SK-N-SH (cell line): ENCODE data around the gene HECTD3. TPM values are rescaled to one million over a fixed set of nuclear protein-coding genes. Genes with fewer than 3 reads are reported as not detected.
A peak's percentile ranks its signal among the peaks of the same experiment; 100 is the strongest.

Experiments
- CTCF ChIA-PET: fragments of 300-600, 350-600 bp; formaldehyde crosslinking; extraction: SDS; loops from one replicate; lab custom pipeline; 2021; lab: Yijun Ruan, JAX
- POLR2A ChIA-PET: fragments of 350-600 bp; sonication (Branson Sonifier 250); formaldehyde crosslinking; extraction: SDS; loops from one replicate; lab custom pipeline; 2020; ENCODE audit warnings: antibody characterized with exemption, inconsistent platforms; lab: Yijun Ruan, JAX
- DNase-seq: peaks from one replicate; pipeline ENCODE4 v3.0.0; 2012
- H2AFZ ChIP-seq: fragments of 200-600 bp; sonication (generic); 2 replicates; pipeline ENCODE4 v1.8.1; 2016; ENCODE audit warnings: antibody characterized with exemption, mild to moderate bottlenecking, low read depth
- H3F3A ChIP-seq: fragments of 200-600 bp; sonication (generic); replicated peaks from 2 replicates; pipeline ENCODE3; 2016; ENCODE audit warnings: antibody characterized with exemption, mild to moderate bottlenecking; ENCODE audit not compliant: insufficient read depth
- H3K27ac ChIP-seq, 2 experiments: fragments of 200-500 bp in 1 of 2; fragments of 200-600 bp in 1 of 2; sonication (Bioruptor generic) in 1 of 2; sonication (generic), shearing (Covaris generic) in 1 of 2; 2 replicates each; pipeline versions ENCODE4 v1.5.1 to v1.6.1; 2014 to 2016; ENCODE audit warnings: low read depth in 2 of 2, inconsistent platforms in 1 of 2, low read length in 1 of 2, mild to moderate bottlenecking in 1 of 2, mixed read lengths in 1 of 2
- H3K27me3 ChIP-seq: fragments of 200-600 bp; sonication (generic), shearing (Covaris generic); 2 replicates; pipeline ENCODE4 v1.6.1; 2016; ENCODE audit warnings: mixed run types; ENCODE audit not compliant: insufficient read depth
- H3K36me3 ChIP-seq, 2 experiments: fragments of 200-500 bp in 1 of 2; fragments of 200-600 bp in 1 of 2; sonication (Bioruptor generic) in 1 of 2; sonication (generic) in 1 of 2; replicated peaks in 1 of 2; 2 replicates each; pipeline versions ENCODE3 to v1.5.1; 2014 to 2016; ENCODE audit warnings: low read length in 1 of 2, mild to moderate bottlenecking in 1 of 2; ENCODE audit not compliant: insufficient read depth in 2 of 2, control insufficient read depth in 1 of 2
- H3K4me1 ChIP-seq, 2 experiments: fragments of 200-500 bp in 1 of 2; fragments of 200-600 bp in 1 of 2; sonication (Bioruptor generic) in 1 of 2; sonication (generic), shearing (Covaris generic) in 1 of 2; 2 replicates each; pipeline versions ENCODE4 v1.5.1 to v1.6.1; 2014 to 2016; ENCODE audit warnings: low read depth in 1 of 2, low read length in 1 of 2, mixed run types in 1 of 2; ENCODE audit not compliant: insufficient read depth in 2 of 2, control insufficient read depth in 1 of 2
- H3K4me2 ChIP-seq: fragments of 200-600 bp; sonication (generic), shearing (Covaris generic); 2 replicates; pipeline ENCODE4 v1.6.1; 2017; ENCODE audit warnings: mixed run types
- H3K4me3 ChIP-seq, 2 experiments: fragments of 200-500 bp in 1 of 2; fragments of 200-600 bp in 1 of 2; sonication (Bioruptor generic) in 1 of 2; sonication (generic), shearing (Covaris generic) in 1 of 2; 2 replicates each; pipeline versions ENCODE4 v1.5.1 to v1.8.1; 2014 to 2016; ENCODE audit warnings: low read depth in 2 of 2, inconsistent platforms in 1 of 2, low read length in 1 of 2, mild to moderate bottlenecking in 1 of 2, mixed read lengths in 1 of 2, moderate library complexity in 1 of 2
- H3K79me2 ChIP-seq: fragments of 200-600 bp; sonication (generic); 2 replicates; pipeline ENCODE4 v1.8.1; 2017; ENCODE audit warnings: mild to moderate bottlenecking; ENCODE audit not compliant: insufficient read depth
- H3K9ac ChIP-seq: fragments of 200-600 bp; sonication (generic); 2 replicates; pipeline ENCODE4 v1.6.1; 2017; ENCODE audit warnings: mixed run types
- H3K9me2 ChIP-seq: fragments of 200-600 bp; sonication (generic); 2 replicates; pipeline ENCODE4 v1.6.1; 2017; ENCODE audit warnings: mixed run types
- H3K9me3 ChIP-seq: fragments of 200-600 bp; sonication (generic); 2 replicates; pipeline ENCODE4 v1.6.1; 2017; ENCODE audit warnings: mixed run types, mild to moderate bottlenecking, moderate library complexity
- H4K20me1 ChIP-seq: fragments of 200-600 bp; sonication (generic); 2 replicates; pipeline ENCODE4 v1.6.1; 2017; ENCODE audit warnings: mild to moderate bottlenecking, mixed run types; ENCODE audit not compliant: insufficient read depth
- EP300 ChIP-seq, 2 experiments: IDR thresholded peaks; 2 replicates each; pipeline versions ENCODE4 v1.4.0 to v1.6.1; 2012; ENCODE audit warnings: borderline replicate concordance in 1 of 2, low read depth in 1 of 2, low read length in 1 of 2
- FOXJ3 ChIP-seq: sonication (generic); formaldehyde crosslinking; IDR thresholded peaks from 2 replicates; pipeline ENCODE4 v1.5.1; 2020; ENCODE audit warnings: mild to moderate bottlenecking, missing genetic modification reagents
- JUND ChIP-seq: IDR thresholded peaks from 2 replicates; pipeline ENCODE4 v1.4.0; 2012
- MAX ChIP-seq: IDR thresholded peaks from 2 replicates; pipeline ENCODE4 v1.4.0; 2012; ENCODE audit warnings: low read depth
- MXI1 ChIP-seq: IDR thresholded peaks from 2 replicates; pipeline ENCODE4 v1.6.1; 2012; ENCODE audit warnings: mild to moderate bottlenecking, low read depth, low read length, improper control_type of control experiment
- NFIC ChIP-seq: IDR thresholded peaks from 2 replicates; pipeline ENCODE4 v1.4.0; 2012; ENCODE audit warnings: borderline replicate concordance
- PBX3 ChIP-seq: IDR thresholded peaks from 2 replicates; pipeline ENCODE4; 2012
- POLR2AphosphoS5 ChIP-seq: IDR thresholded peaks from 2 replicates; pipeline ENCODE4 v1.6.1; 2012; ENCODE audit warnings: low read depth, low read length
- REST ChIP-seq: IDR thresholded peaks from 2 replicates; pipeline ENCODE4 v1.6.1; 2012; ENCODE audit warnings: mild to moderate bottlenecking, low read depth, low read length, moderate library complexity
- RXRA ChIP-seq: IDR thresholded peaks from 2 replicates; pipeline ENCODE4 v1.4.0; 2012; ENCODE audit warnings: low read depth, mild to moderate bottlenecking, borderline replicate concordance
- TCF12 ChIP-seq: IDR thresholded peaks from 2 replicates; pipeline ENCODE4 v1.4.0; 2012
- TEAD4 ChIP-seq: IDR thresholded peaks from 2 replicates; pipeline ENCODE4 v1.4.0; 2012; ENCODE audit warnings: mild to moderate bottlenecking, borderline replicate concordance; ENCODE audit not compliant: insufficient read depth
- USF2 ChIP-seq: fragments of 150-350 bp; IDR thresholded peaks from 2 replicates; pipeline ENCODE4 v1.6.1; 2017; ENCODE audit warnings: antibody characterized with exemption, low read length, low read depth, borderline replicate concordance
- YY1 ChIP-seq: IDR thresholded peaks from 2 replicates; pipeline ENCODE4 v1.4.0; 2012; ENCODE audit warnings: low read depth, mild to moderate bottlenecking
- WGBS: methylation state at CpG from one replicate; pipeline ENCODE4 v1.1.6; 2017; ENCODE audit warnings: low lambda C conversion rate; 5-methylcytosine and 5-hydroxymethylcytosine counted together
- polyA plus RNA-seq, 3 experiments: library from polyadenylated mRNA; depleted of rRNA; stranded (reverse); fragments of >200 nt; gene quantifications; 2 replicates each; pipeline ENCODE4 v1.2.3, GENCODE V29; 2012

Gene HECTD3
- polyA plus RNA-seq, 1 of the 3 experiments (the other 2 are of a cell fraction), result 39.3 TPM

- ChIA-PET POLR2A (no interaction called here), CTCF (interaction anchor here (0.6 to 1.1 kb wide), 3 partner anchors 40 to 237 kb away, joined by 3 to 4 read pairs (median 3); partner anchors contain the start of gene HECTD3)
- Histone ChIP-seq H3K27ac (peak overlapping the region in 1 of 2 experiments; percentile 55; a peak in 3 of 4 replicates), H3K79me2 (peaks cover 3% of the 10 kb centered on the region; the same call in 1 of the 2 replicates), H2AFZ (no peak overlapping the region), H3K9me3 (no peaks in the 10 kb centered on the region), H3K9ac (no peak overlapping the region), H3K4me2 (0 out of 2 replicates have a peak overlapping the region, but pooled peaks have one; percentile 26), H4K20me1 (no peaks in the 10 kb centered on the region), H3K4me3 (no peak overlapping the region), H3K9me2 (no peaks in the 10 kb centered on the region), H3F3A (peaks cover 11% of the 10 kb centered on the region), H3K27me3 (no peaks in the 10 kb centered on the region), H3K4me1 (peaks cover 0 to 8% of the 10 kb centered on the region in 2 experiments; a peak in 2 of 4 replicates), H3K36me3 (peaks cover 0 to 2% of the 10 kb centered on the region in 2 experiments)
- whole genome bisulfite sequencing, result 28% methylated on average over 4 of the region's 4 CpGs
- 0 out of 2 replicates have a peak, but pooled peaks have one; percentile 17 for TF ChIP-seq MAX
- 0 out of 4 replicates have a peak, but pooled peaks of 1 of the 2 experiments have one; percentile 42 for TF ChIP-seq EP300 (IDR thresholded peaks at IDR 0.05; ENCODE audit: borderline replicate concordance in 1 of 2, low read depth in 1 of 2, low read length in 1 of 2)
- TF ChIP-seq FOXJ3 (CRISPR knock-in tag), result no peak
- no peak for TF ChIP-seq YY1
- peak; percentile 91 for TF ChIP-seq TCF12
- TF ChIP-seq RXRA, result peak; percentile 9; the same call in 1 of the 2 replicates
- peak; percentile 39; the same call in 1 of the 2 replicates for TF ChIP-seq PBX3
- TF ChIP-seq JUND, result peak; percentile 30; the same call in 1 of the 2 replicates
- TF ChIP-seq NFIC, result peak; percentile 75; the same call in 1 of the 2 replicates
- peak; percentile 64 for TF ChIP-seq TEAD4
- TF ChIP-seq MXI1, result no peak
- no peak for TF ChIP-seq USF2
- no peak for TF ChIP-seq REST
- TF ChIP-seq POLR2AphosphoS5, result peak; percentile 22; the same call in 1 of the 2 replicates
- no peak for DNase-seq
These were observed 40.8 kb downstream of the HECTD3 start for GRCh38 chr1:44970317-44970716.
